Measurements from ENCODE around the gene PALLD.

PALLD gene

DNA sequence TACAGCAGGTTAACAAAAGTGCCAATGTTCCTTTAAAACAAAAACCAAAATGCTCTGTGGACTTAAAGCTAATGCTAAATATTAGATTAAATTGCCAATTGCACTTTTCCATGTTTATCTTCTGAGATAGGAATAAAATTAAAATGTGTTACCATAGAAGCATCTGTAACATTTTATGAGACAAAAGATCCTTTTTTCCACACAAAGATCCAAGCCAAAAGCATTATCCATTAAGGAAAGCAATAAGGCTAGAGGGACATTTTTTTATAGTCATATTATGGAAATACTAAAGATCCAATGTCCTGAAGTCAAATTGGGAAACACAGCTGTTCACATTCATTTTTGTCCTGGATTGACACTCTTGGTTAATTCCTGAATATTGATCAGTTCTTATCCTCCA, 73.6 kb downstream of the PALLD start:
- Histone ChIP-seq H3K36me3 (no peaks in the 10 kb centered on the region), H3K9ac (no peak overlapping the region), H3K4me2 (no peak overlapping the region), H3K27me3 (no peaks in the 10 kb centered on the region), H4K20me1 (no peaks in the 10 kb centered on the region), H3K4me3 (no peak overlapping the region), H3K27ac (no peak overlapping the region), H3K4me1 (no peaks in the 10 kb centered on the region), H3K9me3 (replicated peaks in 1 of 11) (no peaks in the 10 kb centered on the region)
- TF ChIP-seq Cebpa-rat (IDR thresholded peaks at IDR 0.05): no peak

DNA sequence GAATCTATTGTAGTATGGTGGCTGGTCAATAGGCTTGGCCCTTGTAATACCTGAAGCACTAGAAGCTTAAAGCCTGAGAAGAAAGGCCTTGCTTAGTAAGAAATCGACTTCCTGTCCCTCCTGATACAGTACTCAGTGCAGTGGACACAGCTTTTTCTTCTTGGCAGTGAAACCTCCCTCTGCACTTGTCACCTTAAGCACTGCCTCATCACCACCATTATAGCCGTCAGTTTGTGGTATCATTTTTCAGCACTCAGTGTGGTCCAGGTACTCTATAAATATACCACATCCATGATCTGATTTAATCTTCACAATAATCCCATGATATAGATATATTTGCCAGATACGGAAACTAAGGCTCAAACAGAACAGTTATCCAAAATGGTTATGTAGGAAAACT, 75.2 kb downstream of the PALLD start:
- Histone ChIP-seq H3K27me3 (no peaks in the 10 kb centered on the region), H3K9me3 (replicated peaks in 1 of 11) (no peaks in the 10 kb centered on the region), H3K9ac (no peak overlapping the region), H3K4me3 (no peak overlapping the region), H4K20me1 (no peaks in the 10 kb centered on the region), H3K27ac (no peak overlapping the region), H3K36me3 (no peaks in the 10 kb centered on the region), H3K4me1 (no peaks in the 10 kb centered on the region), H3K4me2 (no peak overlapping the region)
- no peak for TF ChIP-seq Cebpa-rat (IDR thresholded peaks at IDR 0.05)

DNA sequence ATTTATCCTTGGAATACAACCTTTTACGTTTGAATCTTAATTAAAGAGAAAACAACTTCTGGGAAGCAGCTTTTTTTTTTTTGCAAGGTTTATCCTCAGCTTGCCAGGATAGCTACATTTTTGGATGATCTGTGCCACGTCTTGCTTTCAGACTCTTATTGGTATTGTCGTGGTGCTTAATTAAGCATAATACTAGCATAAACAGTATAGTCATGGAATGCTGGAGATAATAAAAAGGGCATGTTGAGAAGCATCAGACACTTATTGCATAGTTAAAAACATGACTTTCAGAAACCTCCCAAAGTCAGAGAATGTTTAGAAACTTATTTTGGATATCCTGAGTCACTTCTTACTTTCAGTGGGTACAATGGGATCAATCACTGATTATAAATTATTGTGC, 77.0 kb downstream of the PALLD start:
- Histone ChIP-seq H3K4me2 (no peak overlapping the region), H3K4me3 (no peak overlapping the region), H3K27me3 (no peaks in the 10 kb centered on the region), H3K36me3 (no peaks in the 10 kb centered on the region), H3K4me1 (no peaks in the 10 kb centered on the region), H4K20me1 (no peaks in the 10 kb centered on the region), H3K9me3 (replicated peaks in 1 of 11) (peaks cover 0 to 12% (median 0%) of the 10 kb centered on the region in 11 experiments; a peak in 5 of 22 replicates), H3K27ac (no peak overlapping the region), H3K9ac (no peak overlapping the region)
- TF ChIP-seq Cebpa-rat (IDR thresholded peaks at IDR 0.05): no peak

DNA sequence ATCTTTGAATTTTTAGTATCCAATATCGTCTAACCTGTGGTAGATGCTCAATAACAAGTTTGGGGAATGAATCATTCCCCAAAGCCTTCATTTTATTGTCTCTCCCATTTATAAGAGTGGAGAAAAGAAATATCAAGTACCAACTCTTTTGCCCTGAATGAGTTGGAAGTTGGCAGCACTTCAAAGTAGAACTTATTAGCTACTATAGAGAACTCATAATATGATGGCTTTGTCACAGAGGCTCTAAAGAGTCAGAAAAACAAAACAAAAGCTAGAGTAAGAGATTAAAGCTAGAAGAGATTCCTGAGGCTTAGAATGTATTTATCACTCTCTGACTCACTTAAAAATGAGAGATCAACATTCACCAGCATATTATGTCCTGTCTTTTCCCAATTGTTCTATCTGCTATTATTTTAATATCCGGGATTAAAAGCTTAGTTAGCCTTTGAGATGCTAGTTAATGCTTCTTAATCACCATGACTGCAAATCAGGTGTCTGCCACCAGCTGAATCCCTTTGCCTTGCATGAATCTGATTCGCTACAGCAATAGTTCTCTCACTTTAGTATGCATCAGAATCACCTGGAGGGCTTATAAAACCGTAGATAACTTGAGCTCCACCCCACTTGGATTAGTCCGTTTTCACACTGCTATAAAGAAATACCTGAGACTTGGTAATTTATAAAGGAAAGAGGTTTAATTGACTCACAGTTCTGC, 77.9 kb downstream of the PALLD start:
- H3K4me3 ChIP-seq: no peak overlapping the region
- TF ChIP-seq Cebpa-rat (IDR thresholded peaks at IDR 0.05): no peak
- no peaks in the 10 kb centered on the region for H3K36me3 ChIP-seq
- H4K20me1 ChIP-seq: no peaks in the 10 kb centered on the region
- no peak overlapping the region for H3K4me2 ChIP-seq
- H3K9ac ChIP-seq: no peak overlapping the region
- H3K27ac ChIP-seq: no peak overlapping the region
- H3K9me3 ChIP-seq (replicated peaks in 1 of 11): peaks cover 0 to 13% (median 0%) of the 10 kb centered on the region in 11 experiments; a peak in 5 of 22 replicates
- no peaks in the 10 kb centered on the region for H3K27me3 ChIP-seq
- H3K4me1 ChIP-seq: no peaks in the 10 kb centered on the region

DNA sequence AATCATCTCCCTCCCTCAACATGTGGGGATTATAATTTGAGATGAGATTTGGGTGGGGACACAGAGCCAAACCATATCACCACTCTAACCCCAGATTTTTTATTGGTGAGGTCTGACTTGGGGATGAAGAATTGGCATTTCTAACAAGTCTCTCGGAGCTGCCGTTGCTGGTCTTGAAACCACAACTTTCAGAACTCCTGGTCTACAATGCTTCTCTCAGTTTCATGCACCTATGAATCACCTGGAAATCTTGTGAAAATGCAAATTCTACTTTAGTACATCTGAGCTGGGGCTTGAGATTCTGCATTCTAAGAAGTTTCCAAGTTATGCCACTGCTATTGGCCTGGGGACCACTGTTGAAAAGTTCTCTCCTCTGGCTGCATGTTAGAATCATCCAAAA, 78.6 kb downstream of the PALLD start:
- H3K4me1 ChIP-seq: no peaks in the 10 kb centered on the region
- no peak overlapping the region for H3K9ac ChIP-seq
- no peaks in the 10 kb centered on the region for H4K20me1 ChIP-seq
- H3K9me3 ChIP-seq (replicated peaks in 1 of 11): peaks cover 0 to 13% (median 0%) of the 10 kb centered on the region in 11 experiments; a peak in 5 of 22 replicates
- no peaks in the 10 kb centered on the region for H3K27me3 ChIP-seq
- no peak for TF ChIP-seq Cebpa-rat (IDR thresholded peaks at IDR 0.05)
- H3K4me2 ChIP-seq: no peak overlapping the region
- no peak overlapping the region for H3K27ac ChIP-seq
- H3K36me3 ChIP-seq: no peaks in the 10 kb centered on the region
- H3K4me3 ChIP-seq: no peak overlapping the region

DNA sequence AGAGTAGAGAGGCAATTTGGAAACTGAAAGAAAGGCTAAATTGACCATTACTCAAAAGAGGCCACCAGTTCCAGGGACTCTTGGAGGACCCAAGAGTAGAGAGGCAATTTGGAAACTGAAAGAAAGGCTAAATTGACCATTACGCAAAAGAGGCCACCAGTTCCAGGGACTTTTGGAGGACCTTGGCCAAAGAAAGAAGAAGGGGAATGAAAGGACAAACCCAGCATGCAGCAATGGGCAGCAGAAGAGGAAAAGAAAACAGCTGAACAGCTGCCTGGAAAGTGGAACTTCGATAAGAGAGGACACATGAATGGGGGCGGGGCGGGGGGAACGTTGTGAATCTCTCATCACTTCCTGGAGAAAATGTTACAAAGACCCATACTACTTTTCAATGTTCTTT, 80.8 kb downstream of the PALLD start:
- Histone ChIP-seq H3K27me3 (no peaks in the 10 kb centered on the region), H3K9me3 (replicated peaks in 1 of 11) (peaks cover 0 to 24% (median 5%) of the 10 kb centered on the region in 11 experiments; a peak in 8 of 22 replicates), H4K20me1 (no peaks in the 10 kb centered on the region), H3K9ac (no peak overlapping the region), H3K27ac (no peak overlapping the region), H3K4me2 (no peak overlapping the region), H3K36me3 (no peaks in the 10 kb centered on the region), H3K4me3 (no peak overlapping the region), H3K4me1 (no peaks in the 10 kb centered on the region)
- no peak for TF ChIP-seq Cebpa-rat (IDR thresholded peaks at IDR 0.05)

DNA sequence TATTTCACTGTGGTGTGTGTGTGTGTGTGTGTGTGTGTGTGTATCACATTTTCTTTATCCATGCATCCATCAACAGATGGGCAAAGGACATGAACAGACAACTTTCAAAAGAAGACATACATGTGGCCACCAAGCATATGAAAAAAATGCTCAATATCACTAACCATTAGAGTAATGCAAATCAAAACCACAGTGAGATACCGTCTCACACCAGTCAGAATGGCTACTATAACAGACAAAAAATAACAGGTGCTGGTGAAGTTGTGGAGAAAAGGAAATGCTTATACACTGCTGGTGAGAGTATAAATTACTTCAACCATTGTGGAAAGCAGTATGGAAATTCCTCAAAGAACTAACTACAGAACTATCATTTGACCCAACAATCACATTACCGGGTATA, 83.4 kb downstream of the PALLD start:
- no peaks in the 10 kb centered on the region for H3K36me3 ChIP-seq
- no peak for TF ChIP-seq Cebpa-rat (IDR thresholded peaks at IDR 0.05)

DNA sequence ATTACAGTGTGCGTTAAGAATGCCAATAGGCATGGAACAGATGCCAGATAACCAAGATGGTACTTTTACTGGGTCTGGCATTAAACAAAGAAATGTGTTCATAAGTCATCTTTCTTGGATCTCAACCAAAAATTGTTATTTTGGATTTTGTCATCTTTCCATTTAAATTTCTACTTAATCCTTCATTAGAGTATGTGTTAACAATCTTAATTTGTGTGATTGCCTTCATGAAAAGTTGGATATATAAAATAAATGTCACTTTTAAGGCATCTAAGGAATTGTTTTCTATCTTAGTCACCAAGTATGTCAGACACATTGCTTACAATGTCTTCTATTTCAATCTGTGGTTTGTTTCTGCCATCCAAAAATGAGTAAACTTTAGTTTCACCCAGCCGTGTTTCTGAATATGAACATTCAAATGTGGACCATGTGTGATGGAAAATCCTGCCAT, 87.5 kb downstream of the PALLD start:
- TF ChIP-seq Cebpa-rat (IDR thresholded peaks at IDR 0.05): no peak
- Histone ChIP-seq H3K27ac (no peak overlapping the region), H3K4me3 (no peak overlapping the region), H3K27me3 (no peaks in the 10 kb centered on the region), H3K36me3 (no peaks in the 10 kb centered on the region), H4K20me1 (no peaks in the 10 kb centered on the region), H3K4me1 (no peaks in the 10 kb centered on the region), H3K4me2 (no peak overlapping the region), H3K9me3 (replicated peaks in 1 of 11) (peaks cover 0 to 11% (median 4%) of the 10 kb centered on the region in 11 experiments; a peak in 6 of 22 replicates), H3K9ac (no peak overlapping the region)

More for the DNA sequence above, 83.4 kb downstream of the PALLD start:
- Histone ChIP-seq H3K27ac (no peak overlapping the region), H3K9ac (no peak overlapping the region), H3K4me2 (no peak overlapping the region), H3K27me3 (no peaks in the 10 kb centered on the region), H3K4me3 (no peak overlapping the region), H4K20me1 (no peaks in the 10 kb centered on the region), H3K4me1 (no peaks in the 10 kb centered on the region), H3K9me3 (replicated peaks in 1 of 11) (peaks cover 0 to 24% (median 5%) of the 10 kb centered on the region in 11 experiments; a peak in 8 of 22 replicates)

DNA sequence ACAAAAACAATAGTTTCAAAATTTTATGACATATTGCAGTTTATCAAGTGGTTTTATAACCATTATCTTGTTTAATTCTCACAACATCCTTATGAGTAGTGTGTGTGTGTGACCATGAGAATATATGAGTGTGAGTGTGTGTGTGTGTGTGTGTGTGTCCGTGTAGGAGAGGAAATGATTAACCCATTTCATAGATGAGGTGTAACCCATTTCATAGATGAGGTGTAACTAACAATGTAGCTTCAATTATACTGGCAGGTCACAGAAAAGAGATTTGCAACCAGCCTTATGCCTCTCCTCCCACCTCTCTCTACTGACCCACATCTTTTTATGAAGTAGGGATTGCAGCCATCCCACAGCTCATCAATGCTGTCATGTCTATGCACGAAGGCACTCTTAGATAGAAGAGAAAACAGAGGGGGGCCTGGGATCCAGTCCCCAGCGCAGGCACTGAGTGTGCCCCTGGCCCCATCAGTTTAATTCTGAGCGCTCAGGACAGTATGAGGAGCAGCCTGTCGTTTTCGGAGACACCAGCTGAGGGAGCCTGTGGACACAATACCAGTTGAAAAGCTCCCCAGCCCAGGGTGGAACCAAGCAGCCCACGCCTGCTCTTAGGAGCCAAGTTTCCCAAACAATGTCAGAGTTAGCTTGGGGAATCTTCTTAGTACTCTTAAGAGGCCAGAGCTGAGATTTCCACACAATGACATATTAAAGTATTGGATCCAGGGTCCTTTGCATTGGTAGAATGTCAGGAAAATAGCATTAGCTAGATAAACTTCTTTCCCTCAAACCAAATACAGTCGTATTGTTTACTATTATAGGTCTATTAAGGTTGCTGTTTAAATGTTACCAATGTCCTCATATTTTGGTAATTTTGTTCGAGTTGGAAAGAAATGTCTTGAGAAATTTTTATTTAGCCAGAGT, 88.6 kb downstream of the PALLD start:
- H3K9me3 ChIP-seq (replicated peaks in 1 of 11): peaks cover 0 to 11% (median 4%) of the 10 kb centered on the region in 11 experiments; a peak in 6 of 22 replicates
- H3K9ac ChIP-seq: no peak overlapping the region
- H3K4me1 ChIP-seq: no peaks in the 10 kb centered on the region
- H3K4me2 ChIP-seq: no peak overlapping the region
- no peak overlapping the region for H3K27ac ChIP-seq
- no peaks in the 10 kb centered on the region for H3K36me3 ChIP-seq
- no peaks in the 10 kb centered on the region for H4K20me1 ChIP-seq
- TF ChIP-seq Cebpa-rat (IDR thresholded peaks at IDR 0.05): no peak
- H3K4me3 ChIP-seq: no peak overlapping the region
- H3K27me3 ChIP-seq: no peaks in the 10 kb centered on the region

All from BLaER1 treated with 17β-estradiol and CSF1 and Interleukin-3, amounts not matched to agents 10 nM and 100 nM (cell line).